HS-5 (cell line): Measurements from ENCODE around the gene ADGRE3.

ENCODE experiments used
- DNase-seq: peaks from one replicate; pipeline ENCODE4 v3.0.0-alpha.2; 2012; ENCODE audit warnings: low read depth

The ADGRE3 gene

GRCh38 chr19:14674764-14675163 lies at the start of gene ADGRE3:
ADGRE3 (minus strand) TSS chr19:14674844; CDS start chr19:14674770, 74 bp downstream.
- DNase-seq = no peak

GRCh38 chr19:14722127-14722526 lies 47.5 kb upstream of the ADGRE3 start:
- DNase-seq = no peak

GRCh38 chr19:14719162-14719561 lies 44.5 kb upstream of the ADGRE3 start:
- no peak for DNase-seq

- no peak for DNase-seq
These were observed 44.0 kb upstream of the ADGRE3 start for GRCh38 chr19:14718522-14719116.

- DNase-seq = no peak
These were observed 41.2 kb upstream of the ADGRE3 start for GRCh38 chr19:14715841-14716240.

GRCh38 chr19:14704450-14704849 lies 29.8 kb upstream of the ADGRE3 start:
- DNase-seq = no peak

- DNase-seq = no peak
These were observed 29.2 kb upstream of the ADGRE3 start for GRCh38 chr19:14703833-14704232.

GRCh38 chr19:14700711-14701375 lies 26.2 kb upstream of the ADGRE3 start:
- DNase-seq = no peak

GRCh38 chr19:14699641-14700040 lies 25.0 kb upstream of the ADGRE3 start:
- DNase-seq = no peak

GRCh38 chr19:14695471-14695870 lies 20.8 kb upstream of the ADGRE3 start:
- no peak for DNase-seq

- no peak for DNase-seq
These were observed 20.1 kb upstream of the ADGRE3 start for GRCh38 chr19:14694641-14695266.

- DNase-seq = peak; percentile 83
These were observed 15.2 kb upstream of the ADGRE3 start, which contains the start of gene ZNF333 for GRCh38 chr19:14689598-14690503. ZNF333 (plus strand) TSS chr19:14690048; CDS start chr19:14693492, 3,444 bp downstream.

- no peak for DNase-seq
These were observed 11.8 kb upstream of the ADGRE3 start for GRCh38 chr19:14686411-14686810.

- DNase-seq = no peak
These were observed 8.8 kb upstream of the ADGRE3 start for GRCh38 chr19:14683439-14683838.

GRCh38 chr19:14682084-14682483 lies 7.4 kb upstream of the ADGRE3 start:
- no peak for DNase-seq

- no peak for DNase-seq
These were observed 3.6 kb upstream of the ADGRE3 start for GRCh38 chr19:14678199-14678598.

- no peak for DNase-seq
These were observed 2.8 kb upstream of the ADGRE3 start for GRCh38 chr19:14677464-14677863.

GRCh38 chr19:14676762-14677161 lies 2.1 kb upstream of the ADGRE3 start:
- no peak for DNase-seq

- no peak for DNase-seq
These were observed 1.6 kb downstream of the ADGRE3 start for GRCh38 chr19:14673088-14673487.

GRCh38 chr19:14672188-14672872 lies 2.3 kb downstream of the ADGRE3 start:
- DNase-seq = no peak

GRCh38 chr19:14670408-14670807 lies 4.2 kb downstream of the ADGRE3 start:
- no peak for DNase-seq

GRCh38 chr19:14669940-14670339 lies 4.7 kb downstream of the ADGRE3 start:
- no peak for DNase-seq
